ENCODE data around the gene IFNAR1.

GRCh38 chr21:33291686-33292085, 33.1 kb upstream of the IFNAR1 start:
- TF ChIP-seq EZH2phosphoT487 (IDR thresholded peaks at IDR 0.05; ENCODE audit: insufficient read depth, low read depth) = no peak
- TF ChIP-seq EZH2 (IDR thresholded peaks at IDR 0.05; ENCODE audit: insufficient read depth, poor library complexity, severe bottlenecking) = no peak
